Hematopoietic multipotent progenitor cell treated with erythropoietin and hydrocortisone succinate and interleukin-3 and kit ligand, for 17 days (in vitro differentiated cells): ENCODE results near the gene TUBA3E.
"Not testable (repeated sequence)": the region's sequence is repeated elsewhere in the genome, so short reads cannot be mapped to it uniquely, and the experiment has no call there.

Experiments used
- DNase-seq: peaks from one replicate; pipeline ENCODE4 v3.0.0-alpha.2; 2015; ENCODE audit warnings: low spot score

Gene TUBA3E

DNA sequence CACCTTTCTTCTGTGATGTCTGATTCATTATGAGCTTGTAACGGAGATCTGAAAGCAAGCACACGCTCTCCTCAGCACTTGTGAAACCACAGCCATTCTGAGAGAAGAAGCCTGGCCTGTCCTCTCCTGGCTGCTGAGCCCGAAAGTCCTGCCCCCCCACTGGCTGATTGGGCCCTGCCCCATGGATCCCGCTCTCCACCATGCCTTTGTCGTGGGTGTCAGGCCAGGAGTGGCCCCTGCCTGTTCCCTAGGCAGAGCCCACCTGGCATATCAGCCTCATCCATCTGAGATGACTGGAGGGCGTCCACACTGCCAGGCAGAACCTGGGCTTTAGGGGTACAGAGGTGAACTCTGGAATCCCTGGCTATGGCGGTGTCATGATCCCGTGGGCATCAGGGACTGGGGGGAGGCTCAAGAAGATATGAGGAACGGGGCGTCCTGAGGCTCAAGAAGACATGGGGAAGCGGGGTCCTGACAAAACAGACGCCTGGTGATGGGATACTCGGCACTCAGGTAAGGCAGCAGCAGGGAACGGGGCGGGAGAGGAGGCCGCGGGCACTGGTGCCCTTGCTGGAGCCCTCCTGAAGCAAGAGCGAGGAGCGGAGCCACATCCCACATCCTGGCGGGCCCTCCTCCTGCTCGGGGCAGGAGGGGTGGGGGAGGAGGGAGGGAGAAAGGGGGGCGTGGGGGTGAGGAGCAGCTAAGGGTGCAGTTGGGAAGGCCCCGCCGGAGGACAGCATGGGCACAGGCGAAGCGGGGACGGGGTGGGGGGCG, 54.8 kb downstream of the TUBA3E start:
- not testable (repeated sequence) for DNase-seq

DNA sequence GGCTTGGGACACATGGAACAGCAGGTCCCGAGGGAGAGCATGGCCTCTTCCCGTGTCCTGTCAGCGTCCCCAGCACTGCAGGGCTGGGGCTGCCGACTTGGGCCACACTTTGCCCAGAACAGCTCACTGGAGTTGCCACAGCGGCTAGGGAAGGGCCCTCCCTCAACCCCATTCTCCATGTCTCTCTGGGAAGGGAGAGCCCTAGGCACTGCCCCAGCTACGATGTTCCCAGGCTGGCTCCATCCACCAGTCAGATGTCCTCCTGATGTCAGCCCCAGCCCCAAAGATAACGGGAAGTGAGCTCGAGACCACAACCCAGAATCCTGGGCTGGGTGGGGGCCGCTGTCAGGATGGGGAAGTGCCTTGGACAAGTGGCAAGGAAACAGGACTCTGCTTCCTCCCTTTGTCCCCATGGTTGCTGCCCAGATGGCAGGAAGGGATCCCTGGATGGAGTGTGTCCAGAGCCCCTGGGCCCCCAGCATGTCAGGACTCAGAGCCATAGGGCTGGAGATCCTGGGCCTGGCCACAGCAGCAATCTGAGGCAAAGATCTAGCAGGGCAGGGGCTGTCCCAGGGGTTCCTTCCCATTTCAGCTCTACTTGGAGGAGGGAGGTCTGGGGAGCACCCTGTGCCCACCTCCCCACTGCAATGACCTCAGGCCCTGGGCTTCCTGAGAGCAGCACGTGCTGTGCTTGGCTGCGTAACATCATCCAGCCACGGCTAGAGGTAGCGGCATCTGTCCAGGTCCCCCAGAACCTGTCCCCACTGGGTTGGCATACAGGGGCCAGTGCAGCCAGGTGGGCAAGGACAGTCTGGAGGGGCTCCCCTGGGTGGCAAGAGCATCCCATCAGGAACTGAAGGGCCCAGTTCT, 55.6 kb downstream of the TUBA3E start:
- DNase-seq, result not testable (repeated sequence)
